GM19328 (cell line): ENCODE measurements around the gene CENPN.

Experiments used
- ATAC-seq: cut with Tn5 transposase; IDR thresholded peaks from one replicate; pipeline ENCODE4 v1.9.1; 2021; ENCODE audit warnings: mild to moderate bottlenecking, moderate library complexity; ENCODE audit not compliant: unreplicated experiment

The CENPN gene

GRCh38 chr16:81029930-81030604, 23.1 kb downstream of the CENPN start:
- ATAC-seq, result no peak

- ATAC-seq, result peak; percentile 87
These were observed 28.5 kb downstream of the CENPN start, which contains the start of gene ATMIN for GRCh38 chr16:81035398-81035974. TSS of gene ATMIN (plus strand) at chr16:81035842. CDS start at chr16:81035871, 29 bp downstream.

DNA sequence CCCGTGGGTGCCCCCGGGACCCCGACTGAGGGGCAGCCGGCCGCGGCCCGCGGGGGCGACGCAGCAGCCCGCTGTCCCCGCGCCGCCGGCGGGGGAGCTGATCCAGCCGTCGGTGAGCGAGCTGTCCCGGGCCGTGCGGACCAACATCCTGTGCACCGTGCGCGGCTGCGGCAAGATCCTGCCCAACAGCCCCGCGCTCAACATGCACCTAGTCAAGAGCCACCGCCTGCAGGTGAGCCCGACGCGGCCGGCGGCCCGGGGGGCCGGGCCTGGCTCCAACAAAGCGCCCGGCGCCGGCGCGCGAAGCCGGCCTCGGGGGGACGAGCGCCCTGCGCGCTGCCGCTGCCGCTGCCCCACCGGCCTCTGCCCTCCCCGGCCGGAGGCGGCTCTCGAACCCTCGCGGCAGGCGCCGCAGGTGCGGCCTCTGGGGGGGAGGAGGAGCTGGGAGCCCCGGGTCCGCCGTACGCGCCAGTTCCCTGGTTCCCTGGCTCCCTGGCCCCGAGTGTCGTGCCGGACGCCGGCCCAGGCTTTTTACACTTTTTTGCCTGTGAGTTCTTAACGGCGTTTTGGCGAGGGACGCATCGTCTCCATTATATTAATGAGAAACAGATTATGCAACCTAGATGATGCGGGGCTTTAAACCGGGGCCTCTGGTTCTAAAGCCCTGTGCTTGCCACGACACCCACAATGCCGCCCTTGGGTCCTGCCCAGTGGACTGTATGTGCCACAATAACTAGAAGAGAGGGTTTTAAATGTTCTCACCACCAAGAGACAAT, 29.1 kb downstream of the CENPN start:
- ATAC-seq, result peak; percentile 59

DNA sequence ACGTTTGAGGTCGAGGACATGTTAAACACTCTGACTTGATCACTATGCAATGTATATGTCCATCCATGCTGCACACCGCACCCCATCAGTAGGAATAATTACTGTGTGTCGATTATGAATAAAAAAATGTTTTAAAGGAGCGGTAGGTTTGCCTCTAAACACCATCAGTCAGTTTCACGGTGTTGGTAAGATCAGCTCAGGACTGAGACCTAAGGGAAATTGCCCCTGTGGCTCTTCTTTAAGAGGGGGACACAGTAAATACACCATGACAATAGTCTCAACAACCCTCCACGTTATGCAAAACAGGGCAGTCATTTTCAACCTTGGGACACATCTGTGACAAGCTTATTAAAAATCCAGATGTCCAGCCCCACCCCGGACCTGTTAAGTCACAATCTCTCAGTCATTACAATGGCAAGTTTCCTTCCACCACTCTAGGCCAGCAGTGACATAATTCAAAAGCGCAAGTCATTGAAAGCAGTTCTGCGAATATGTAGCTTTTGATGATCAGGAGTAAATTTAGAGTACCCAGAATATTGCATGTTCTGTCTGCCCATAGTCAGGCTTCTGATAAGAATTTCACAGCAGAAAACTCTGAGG, 29.8 kb downstream of the CENPN start:
- no peak for ATAC-seq

GRCh38 chr16:81040131-81040530, 33.1 kb downstream of the CENPN start:
- ATAC-seq, result no peak

- no peak for ATAC-seq
These were observed 33.8 kb downstream of the CENPN start for GRCh38 chr16:81040842-81041241.

GRCh38 chr16:81041696-81042095, 34.7 kb downstream of the CENPN start:
- no peak for ATAC-seq

DNA sequence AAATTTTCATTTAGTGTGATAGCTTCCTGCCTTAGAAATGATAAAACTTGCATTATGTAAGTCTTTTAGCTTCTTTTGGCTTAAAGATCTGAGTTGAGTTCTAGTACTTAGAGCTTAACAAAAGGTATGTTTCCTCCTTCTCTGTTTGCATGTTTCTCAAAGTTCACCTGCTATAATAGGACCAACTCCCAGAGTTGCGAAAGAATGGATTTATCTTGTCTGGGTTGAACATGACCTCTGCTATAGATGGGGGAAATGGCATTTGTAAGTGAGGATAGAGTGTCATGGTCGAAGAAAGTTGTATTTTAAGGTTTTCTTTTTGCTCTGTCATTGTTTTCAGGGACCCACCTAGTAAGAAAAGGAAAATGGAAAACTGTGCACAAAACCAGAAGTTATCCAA, 35.8 kb downstream of the CENPN start:
- no peak for ATAC-seq

DNA sequence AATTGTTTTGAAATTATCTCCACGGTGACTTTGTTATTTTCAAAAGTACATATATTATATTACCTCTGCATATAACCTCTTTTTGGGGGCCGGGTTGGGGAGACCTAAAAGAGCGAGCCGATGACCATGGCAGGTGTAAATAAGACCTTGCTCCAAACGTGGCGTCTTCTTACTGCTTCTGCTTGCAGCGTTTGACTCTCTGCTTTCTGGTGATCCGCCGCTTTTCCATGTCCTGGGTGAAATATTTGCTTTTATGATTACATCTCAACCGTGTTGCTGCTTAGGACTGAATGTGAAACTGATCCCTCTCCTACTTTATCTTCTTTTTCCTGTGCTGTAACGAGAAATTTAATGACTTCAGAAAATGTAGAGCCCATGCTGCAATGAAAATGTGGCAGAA, 46.7 kb downstream of the CENPN start:
- ATAC-seq, result no peak

- ATAC-seq, result no peak
These were observed 53.7 kb downstream of the CENPN start for GRCh38 chr16:81060576-81061306.

- no peak for ATAC-seq
These were observed 54.3 kb downstream of the CENPN start for GRCh38 chr16:81061307-81061640.

GRCh38 chr16:81061871-81062608, 55.0 kb downstream of the CENPN start:
- no peak for ATAC-seq

- no peak for ATAC-seq
These were observed 59.7 kb downstream of the CENPN start for GRCh38 chr16:81066681-81067080.

- no peak for ATAC-seq
These were observed 60.2 kb downstream of the CENPN start for GRCh38 chr16:81067166-81067565.

DNA sequence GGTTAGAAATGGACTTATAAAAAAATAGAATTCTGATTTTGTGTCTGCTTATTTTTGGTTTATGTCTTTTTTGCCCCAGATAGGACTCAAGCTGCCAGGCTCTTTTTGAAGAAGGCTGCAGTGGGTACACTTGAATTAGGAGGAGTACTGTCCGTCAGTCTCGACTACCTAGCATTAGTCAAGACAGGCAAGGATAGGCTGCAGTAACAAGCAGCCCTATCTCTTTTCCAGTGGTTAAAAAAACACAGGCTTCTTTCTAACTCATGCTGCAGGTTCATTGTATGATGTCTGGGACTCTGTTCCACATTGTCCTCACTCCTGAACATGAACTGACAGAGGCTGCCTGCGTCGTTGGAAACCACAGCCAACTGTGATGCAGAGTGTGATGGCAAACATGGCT, 62.0 kb downstream of the CENPN start:
- ATAC-seq, result no peak

- ATAC-seq, result no peak
These were observed 64.0 kb downstream of the CENPN start for GRCh38 chr16:81070979-81071378.

DNA sequence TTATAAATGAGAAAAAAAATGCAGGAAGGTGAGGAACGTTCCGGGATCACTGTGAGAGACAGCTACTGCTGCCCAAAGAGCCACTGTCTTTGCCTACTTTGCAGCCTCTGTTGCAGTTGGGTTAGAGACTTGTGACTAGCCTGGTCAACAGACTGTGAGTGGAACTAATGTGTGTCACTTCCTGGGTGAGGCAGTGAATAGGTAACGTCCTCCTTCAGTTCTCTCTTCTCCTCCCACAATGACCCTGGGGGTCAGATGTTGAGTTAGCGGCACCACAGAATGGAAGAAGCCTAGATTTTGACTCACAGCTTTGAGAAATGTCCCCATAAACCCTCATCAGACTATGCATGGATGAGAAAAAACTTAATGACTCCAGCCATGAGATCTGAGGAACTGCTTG, 64.8 kb downstream of the CENPN start:
- ATAC-seq, result no peak

DNA sequence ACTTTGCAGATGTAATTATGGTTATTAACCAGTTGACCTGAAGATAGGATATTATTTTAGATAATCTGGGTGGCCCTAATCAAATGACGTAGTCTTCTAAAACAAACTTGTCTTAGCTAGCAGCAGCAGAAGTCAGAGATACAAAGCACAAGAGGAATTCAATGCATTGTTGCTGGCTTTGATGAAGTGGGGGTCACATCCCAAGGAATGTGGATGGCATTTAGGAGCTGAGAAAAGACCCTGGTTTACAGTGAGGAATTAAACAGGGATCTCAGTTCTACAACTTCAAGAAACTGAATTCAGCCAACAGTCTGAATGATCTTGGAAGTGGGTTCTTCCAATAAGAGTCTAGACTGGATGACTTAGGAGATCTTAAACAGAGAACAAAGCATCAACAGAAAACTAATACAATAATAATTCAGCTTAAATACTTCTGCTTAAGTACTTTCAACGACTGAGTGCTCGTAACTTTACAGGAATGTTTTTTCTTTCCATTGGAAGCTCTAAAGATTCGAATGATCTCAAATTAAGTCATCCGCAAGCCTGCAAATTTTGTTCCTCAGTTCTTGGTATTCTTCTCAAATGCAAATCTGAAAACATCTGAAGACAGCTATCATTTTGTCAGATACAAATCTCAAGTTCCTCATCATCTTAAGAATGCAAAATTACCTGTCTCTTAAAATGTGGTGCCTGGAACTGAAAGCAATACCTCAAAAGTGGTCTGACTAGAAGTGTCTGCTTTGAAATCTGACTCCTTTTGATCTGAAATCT, 66.7 kb downstream of the CENPN start:
- ATAC-seq, result no peak

DNA sequence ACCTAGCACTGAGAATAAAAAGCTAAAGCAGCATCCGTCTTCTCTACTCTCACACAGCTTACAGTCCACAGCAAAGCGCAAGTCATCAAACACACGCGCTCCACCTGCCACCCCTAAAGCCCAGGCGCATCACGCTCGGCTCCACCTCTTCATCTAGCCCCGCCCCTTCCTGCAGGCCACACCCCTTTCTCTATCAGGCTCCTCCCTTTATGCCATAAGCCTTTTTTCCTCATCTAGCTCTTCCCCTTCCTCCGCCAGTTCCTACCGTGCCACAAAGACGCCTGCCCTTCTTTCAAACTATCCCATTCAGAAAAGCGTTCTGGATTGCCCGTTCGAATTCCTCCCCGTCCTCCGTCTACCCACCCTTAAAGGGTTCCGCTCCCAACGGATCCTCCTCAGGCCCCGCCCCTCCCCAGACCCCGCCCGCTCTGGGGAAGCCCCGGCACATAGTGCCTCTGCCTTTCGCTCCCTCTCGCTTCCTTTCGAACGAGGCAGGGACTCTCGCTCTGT, 69.6 kb downstream of the CENPN start:
- ATAC-seq, result peak; percentile 83
